Stomach (tissue), 4 donors: Measurements from ENCODE around the gene NPAS3.

Source experiments
- EP300 ChIP-seq: sonication (generic); formaldehyde crosslinking; IDR thresholded peaks from one replicate; pipeline ENCODE4 v1.6.1; 2017; ENCODE audit warnings: antibody characterized with exemption
- POLR2A ChIP-seq, 4 donors: fragments of 450-650 bp; IDR thresholded peaks; one replicate each; pipeline ENCODE4 v1.6.1; 2016; ENCODE audit warnings: antibody characterized with exemption in 4 of 4, control low read depth in 2 of 4, mild to moderate bottlenecking in 1 of 4, moderate library complexity in 1 of 4
- POLR2AphosphoS5 ChIP-seq, 3 donors: sonication (generic); formaldehyde crosslinking; IDR thresholded peaks; one replicate each; pipeline ENCODE4 v1.6.1; 2016; ENCODE audit warnings: antibody characterized with exemption in 3 of 3
- TF ChIP-seq, protein P1 (sequence below), 7 experiments: fragments of 450-650 bp in 4 of 7; fragments of 200-600 bp in 3 of 7; sonication (generic) in 3 of 7; IDR thresholded peaks; one replicate each; pipeline ENCODE4 v1.5.1; 2016 to 2019; ENCODE audit warnings: antibody characterized with exemption in 7 of 7, control low read depth in 2 of 7, mild to moderate bottlenecking in 1 of 7

DNA sequence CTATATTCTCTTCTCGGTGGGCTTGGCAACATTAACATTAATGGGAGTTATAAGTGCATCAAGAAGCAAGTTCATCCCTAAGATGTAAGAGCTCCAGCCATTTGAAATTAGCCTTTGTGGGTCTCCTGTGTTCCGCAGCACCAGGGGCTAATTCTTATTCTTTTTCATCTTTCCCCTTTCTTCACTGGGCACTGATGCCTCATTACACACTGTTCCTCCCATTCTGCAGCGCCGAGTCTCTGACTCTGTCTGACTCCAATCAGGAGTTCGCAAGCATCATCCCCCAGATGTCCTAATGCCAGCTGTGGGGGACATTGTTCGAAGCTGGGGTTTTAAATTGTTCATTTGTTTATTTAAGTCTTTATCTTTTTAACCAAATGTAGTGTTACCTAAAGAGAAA, 670.9 kb downstream of the NPAS3 start:
- TF ChIP-seq POLR2A (IDR thresholded peaks at IDR 0.05) (no peak), POLR2AphosphoS5 (IDR thresholded peaks at IDR 0.05) (no peak), EP300 (no peak)
- TF ChIP-seq, protein P1, sequence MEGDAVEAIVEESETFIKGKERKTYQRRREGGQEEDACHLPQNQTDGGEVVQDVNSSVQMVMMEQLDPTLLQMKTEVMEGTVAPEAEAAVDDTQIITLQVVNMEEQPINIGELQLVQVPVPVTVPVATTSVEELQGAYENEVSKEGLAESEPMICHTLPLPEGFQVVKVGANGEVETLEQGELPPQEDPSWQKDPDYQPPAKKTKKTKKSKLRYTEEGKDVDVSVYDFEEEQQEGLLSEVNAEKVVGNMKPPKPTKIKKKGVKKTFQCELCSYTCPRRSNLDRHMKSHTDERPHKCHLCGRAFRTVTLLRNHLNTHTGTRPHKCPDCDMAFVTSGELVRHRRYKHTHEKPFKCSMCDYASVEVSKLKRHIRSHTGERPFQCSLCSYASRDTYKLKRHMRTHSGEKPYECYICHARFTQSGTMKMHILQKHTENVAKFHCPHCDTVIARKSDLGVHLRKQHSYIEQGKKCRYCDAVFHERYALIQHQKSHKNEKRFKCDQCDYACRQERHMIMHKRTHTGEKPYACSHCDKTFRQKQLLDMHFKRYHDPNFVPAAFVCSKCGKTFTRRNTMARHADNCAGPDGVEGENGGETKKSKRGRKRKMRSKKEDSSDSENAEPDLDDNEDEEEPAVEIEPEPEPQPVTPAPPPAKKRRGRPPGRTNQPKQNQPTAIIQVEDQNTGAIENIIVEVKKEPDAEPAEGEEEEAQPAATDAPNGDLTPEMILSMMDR (IDR thresholded peaks at IDR 0.05) = no peak
